DOHH2 (cell line): ENCODE data around the gene SAV1.

Experiments
- H3F3A ChIP-seq: fragments of 200-600 bp; sonication (generic), shearing (Covaris generic); 2 replicates; pipeline ENCODE4 v1.6.0; 2016; ENCODE audit warnings: antibody characterized with exemption, mild to moderate bottlenecking; ENCODE audit not compliant: control insufficient read depth, insufficient read depth
- H3K27ac ChIP-seq: fragments of 200-600 bp; sonication (generic); 2 replicates; pipeline ENCODE4 v1.5.1; 2014; ENCODE audit warnings: low read depth, mild to moderate bottlenecking, low read length, moderate library complexity
- H3K27me3 ChIP-seq: fragments of 200-600 bp; sonication (generic); 2 replicates; pipeline ENCODE4 v1.6.1; 2014; ENCODE audit warnings: mild to moderate bottlenecking, low read length, mixed read lengths; ENCODE audit not compliant: control insufficient read depth
- H3K36me3 ChIP-seq: fragments of 200-600 bp; sonication (generic); 2 replicates; pipeline ENCODE4 v1.6.1; 2014; ENCODE audit warnings: mild to moderate bottlenecking, low read length, moderate library complexity, mixed read lengths; ENCODE audit not compliant: control insufficient read depth
- H3K4me1 ChIP-seq: fragments of 200-600 bp; sonication (generic); 2 replicates; pipeline ENCODE4 v1.6.1; 2014; ENCODE audit warnings: mild to moderate bottlenecking, low read length, mixed read lengths; ENCODE audit not compliant: control insufficient read depth
- H3K4me2 ChIP-seq: fragments of 200-600 bp; sonication (generic); 2 replicates; pipeline ENCODE4 v1.6.0; 2014; ENCODE audit warnings: mild to moderate bottlenecking, low read length, moderate library complexity
- H3K4me3 ChIP-seq: fragments of 200-600 bp; sonication (generic); 2 replicates; pipeline ENCODE4 v1.5.1; 2014; ENCODE audit warnings: mild to moderate bottlenecking, low read length, mixed read lengths
- H3K79me2 ChIP-seq: fragments of 200-600 bp; sonication (generic); 2 replicates; pipeline ENCODE4 v1.6.1; 2014; ENCODE audit warnings: mild to moderate bottlenecking, low read length, mixed read lengths; ENCODE audit not compliant: control insufficient read depth
- H3K9me2 ChIP-seq: fragments of 200-600 bp; sonication (generic); replicated peaks from 2 replicates; pipeline ENCODE4 v1.6.1; 2014; ENCODE audit warnings: mild to moderate bottlenecking, low read length, mixed read lengths; ENCODE audit not compliant: control insufficient read depth
- H3K9me3 ChIP-seq: fragments of 200-600 bp; sonication (generic); 2 replicates; pipeline ENCODE4 v1.6.1; 2014; ENCODE audit warnings: antibody characterized with exemption, low read length, mixed read lengths; ENCODE audit not compliant: control insufficient read depth, insufficient read depth
- H4K20me1 ChIP-seq: fragments of 200-600 bp; sonication (generic); 2 replicates; pipeline ENCODE4 v1.6.0; 2014; ENCODE audit warnings: low read depth, mild to moderate bottlenecking, antibody characterized with exemption, low read length, moderate library complexity; ENCODE audit not compliant: control insufficient read depth, insufficient read depth
- CTCF ChIP-seq: fragments of 200-600 bp; sonication (generic); IDR thresholded peaks from one replicate; pipeline ENCODE4 v1.5.1; 2014; ENCODE audit warnings: antibody characterized with exemption, mild to moderate bottlenecking, low read depth, low read length; ENCODE audit not compliant: poor library complexity, severe bottlenecking
- EZH2phosphoT487 ChIP-seq: fragments of 200-600 bp; sonication (generic); IDR thresholded peaks from 2 replicates; pipeline ENCODE4 v1.6.1; 2017; ENCODE audit warnings: borderline replicate concordance, mild to moderate bottlenecking, antibody characterized with exemption, low read length, moderate library complexity, mixed read lengths

Gene SAV1

GRCh38 chr14:50711043-50711442 is 42.9 kb upstream of the SAV1 start:
- TF ChIP-seq EZH2phosphoT487 (no peak), CTCF (no peak)
- no peaks in the 10 kb centered on the region for H3K27me3 ChIP-seq
- no peak overlapping the region for H3K4me2 ChIP-seq

GRCh38 chr14:50705026-50705593 is 37.0 kb upstream of the SAV1 start:
- Histone ChIP-seq H3K4me3 (no peak overlapping the region), H3K79me2 (no peaks in the 10 kb centered on the region), H4K20me1 (no peaks in the 10 kb centered on the region), H3K36me3 (no peaks in the 10 kb centered on the region), H3F3A (no peaks in the 10 kb centered on the region), H3K27ac (no peak overlapping the region), H3K27me3 (no peaks in the 10 kb centered on the region), H3K9me3 (no peaks in the 10 kb centered on the region), H3K9me2 (no peaks in the 10 kb centered on the region), H3K4me1 (no peaks in the 10 kb centered on the region; the same call in 1 of the 2 replicates), H3K4me2 (no peak overlapping the region)
- TF ChIP-seq EZH2phosphoT487 (no peak), CTCF (no peak)

More at GRCh38 chr14:50711043-50711442, 42.9 kb upstream of the SAV1 start:
- no peaks in the 10 kb centered on the region for H3K36me3 ChIP-seq
- H3K4me3 ChIP-seq = no peak overlapping the region
- H4K20me1 ChIP-seq = no peaks in the 10 kb centered on the region
- no peaks in the 10 kb centered on the region for H3K9me2 ChIP-seq
- H3K79me2 ChIP-seq = no peaks in the 10 kb centered on the region
- H3F3A ChIP-seq = no peaks in the 10 kb centered on the region
- H3K27ac ChIP-seq = no peak overlapping the region
- no peaks in the 10 kb centered on the region; the same call in 1 of the 2 replicates for H3K4me1 ChIP-seq
- H3K9me3 ChIP-seq = no peaks in the 10 kb centered on the region

DNA sequence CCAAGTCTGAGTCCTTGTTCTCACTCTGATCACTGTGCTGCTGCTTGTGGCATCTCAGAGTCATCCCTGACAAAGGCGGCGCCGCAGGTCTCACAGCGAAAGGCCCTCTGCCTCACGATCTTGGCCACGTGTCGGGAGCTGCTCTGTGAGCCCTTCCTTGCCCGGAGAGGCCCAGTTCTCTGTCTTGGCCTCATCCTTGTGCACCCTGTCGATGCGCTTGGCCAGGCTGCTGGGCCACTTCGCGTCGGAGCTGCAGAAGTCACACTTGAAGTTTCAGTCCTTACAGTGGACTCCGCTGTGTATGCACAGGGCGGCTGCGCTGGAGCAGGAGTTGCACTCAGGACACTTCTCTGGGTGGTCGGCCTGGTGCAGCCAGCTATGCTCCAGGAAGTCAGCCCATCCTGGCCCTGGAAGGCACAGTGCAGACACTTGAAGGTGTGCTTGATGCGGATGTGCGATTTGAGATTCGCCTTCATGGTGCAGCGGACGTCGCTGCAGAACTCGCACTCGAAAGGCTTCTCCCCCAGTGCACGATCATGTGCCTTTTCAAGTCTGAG is 36.4 kb upstream of the SAV1 start:
- H3K9me3 ChIP-seq = no peaks in the 10 kb centered on the region
- H3K4me1 ChIP-seq = no peaks in the 10 kb centered on the region; the same call in 1 of the 2 replicates
- H3K4me2 ChIP-seq = no peak overlapping the region
- no peaks in the 10 kb centered on the region for H3K79me2 ChIP-seq
- H3K4me3 ChIP-seq = no peak overlapping the region
- H4K20me1 ChIP-seq = no peaks in the 10 kb centered on the region
- no peaks in the 10 kb centered on the region for H3F3A ChIP-seq
- no peak overlapping the region for H3K27ac ChIP-seq
- H3K9me2 ChIP-seq = no peaks in the 10 kb centered on the region
- TF ChIP-seq CTCF (no peak), EZH2phosphoT487 (no peak)
- no peaks in the 10 kb centered on the region for H3K27me3 ChIP-seq
- H3K36me3 ChIP-seq = no peaks in the 10 kb centered on the region
